Amniotic epithelial cell (primary cell): ENCODE results near the gene PLEKHA5.
"Not testable (repeated sequence)": the region's sequence is repeated elsewhere in the genome, so short reads cannot be mapped to it uniquely, and the experiment has no call there.

Source experiments
- DNase-seq: peaks from one replicate; pipeline ENCODE4 v3.0.0-alpha.2; 2010; ENCODE audit warnings: low read depth

Gene PLEKHA5, protein sequence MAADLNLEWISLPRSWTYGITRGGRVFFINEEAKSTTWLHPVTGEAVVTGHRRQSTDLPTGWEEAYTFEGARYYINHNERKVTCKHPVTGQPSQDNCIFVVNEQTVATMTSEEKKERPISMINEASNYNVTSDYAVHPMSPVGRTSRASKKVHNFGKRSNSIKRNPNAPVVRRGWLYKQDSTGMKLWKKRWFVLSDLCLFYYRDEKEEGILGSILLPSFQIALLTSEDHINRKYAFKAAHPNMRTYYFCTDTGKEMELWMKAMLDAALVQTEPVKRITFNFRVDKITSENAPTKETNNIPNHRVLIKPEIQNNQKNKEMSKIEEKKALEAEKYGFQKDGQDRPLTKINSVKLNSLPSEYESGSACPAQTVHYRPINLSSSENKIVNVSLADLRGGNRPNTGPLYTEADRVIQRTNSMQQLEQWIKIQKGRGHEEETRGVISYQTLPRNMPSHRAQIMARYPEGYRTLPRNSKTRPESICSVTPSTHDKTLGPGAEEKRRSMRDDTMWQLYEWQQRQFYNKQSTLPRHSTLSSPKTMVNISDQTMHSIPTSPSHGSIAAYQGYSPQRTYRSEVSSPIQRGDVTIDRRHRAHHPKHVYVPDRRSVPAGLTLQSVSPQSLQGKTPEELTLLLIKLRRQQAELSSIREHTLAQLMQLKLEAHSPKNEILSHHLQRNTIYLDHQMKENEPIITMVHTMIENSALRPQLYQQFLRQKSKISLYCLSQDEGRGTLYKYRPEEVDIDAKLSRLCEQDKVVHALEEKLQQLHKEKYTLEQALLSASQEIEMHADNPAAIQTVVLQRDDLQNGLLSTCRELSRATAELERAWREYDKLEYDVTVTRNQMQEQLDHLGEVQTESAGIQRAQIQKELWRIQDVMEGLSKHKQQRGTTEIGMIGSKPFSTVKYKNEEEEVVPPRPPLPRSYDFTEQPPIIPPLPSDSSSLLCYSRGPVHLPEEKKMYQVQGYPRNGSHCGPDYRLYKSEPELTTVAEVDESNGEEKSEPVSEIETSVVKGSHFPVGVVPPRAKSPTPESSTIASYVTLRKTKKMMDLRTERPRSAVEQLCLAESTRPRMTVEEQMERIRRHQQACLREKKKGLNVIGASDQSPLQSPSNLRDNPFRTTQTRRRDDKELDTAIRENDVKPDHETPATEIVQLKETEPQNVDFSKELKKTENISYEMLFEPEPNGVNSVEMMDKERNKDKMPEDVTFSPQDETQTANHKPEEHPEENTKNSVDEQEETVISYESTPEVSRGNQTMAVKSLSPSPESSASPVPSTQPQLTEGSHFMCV

DNA sequence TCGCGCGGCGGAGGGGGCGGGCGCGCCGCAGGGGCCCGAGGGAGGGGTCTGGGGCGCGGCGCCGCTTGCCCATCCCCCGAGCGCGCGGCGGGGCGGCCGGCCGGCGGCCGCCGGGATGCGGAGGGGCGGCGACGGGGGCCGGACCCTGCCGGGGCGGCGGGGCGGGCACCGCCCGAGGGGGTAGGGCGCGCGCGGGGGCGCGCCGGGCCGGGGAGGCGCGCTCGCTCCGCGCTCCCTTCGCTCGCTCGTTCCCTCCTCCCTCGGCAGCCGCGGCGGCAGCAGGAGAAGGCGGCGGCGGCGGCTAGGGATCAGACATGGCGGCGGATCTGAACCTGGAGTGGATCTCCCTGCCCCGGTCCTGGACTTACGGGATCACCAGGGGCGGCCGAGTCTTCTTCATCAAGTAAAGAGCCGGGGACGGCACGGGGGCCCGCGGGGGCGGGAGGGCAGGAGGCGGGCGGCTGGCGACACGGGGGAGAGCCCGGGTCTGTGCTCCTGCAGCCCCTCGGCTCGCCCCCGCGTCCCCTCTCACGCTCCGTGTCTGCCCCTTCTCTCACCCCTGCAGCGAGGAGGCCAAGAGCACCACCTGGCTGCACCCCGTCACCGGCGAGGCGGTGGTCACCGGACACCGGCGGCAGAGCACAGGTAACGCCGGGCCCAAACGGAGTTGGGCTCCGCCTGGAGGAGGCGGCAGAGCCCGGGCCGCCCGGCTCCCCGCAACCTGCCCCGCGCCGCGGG is at the start of gene PLEKHA5:
PLEKHA5 (plus strand) TSS at position 248 of the 738 bp plus-strand sequence; CDS start at position 315, 67 bp downstream.
- DNase-seq: peak; percentile 61

DNA sequence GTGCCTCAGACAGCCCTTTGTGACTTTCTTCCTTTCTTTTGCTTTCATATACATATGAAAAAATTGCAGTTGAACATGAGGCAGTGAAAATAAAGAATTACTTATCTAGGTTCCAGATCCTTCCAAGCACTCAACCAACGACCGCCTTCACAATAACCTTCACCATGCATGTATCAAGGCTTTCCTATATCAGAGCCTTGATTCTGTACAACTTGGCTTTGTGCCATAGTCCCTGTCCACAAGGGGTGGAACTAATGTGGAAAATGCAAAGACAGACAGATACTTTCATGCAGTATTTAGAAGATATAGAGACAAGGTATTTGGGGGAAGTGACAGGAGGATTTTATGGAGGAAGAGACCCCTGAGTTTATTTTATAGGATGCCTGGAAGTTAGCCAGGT is 48.6 kb upstream of the PLEKHA5 start:
- no peak for DNase-seq

DNA sequence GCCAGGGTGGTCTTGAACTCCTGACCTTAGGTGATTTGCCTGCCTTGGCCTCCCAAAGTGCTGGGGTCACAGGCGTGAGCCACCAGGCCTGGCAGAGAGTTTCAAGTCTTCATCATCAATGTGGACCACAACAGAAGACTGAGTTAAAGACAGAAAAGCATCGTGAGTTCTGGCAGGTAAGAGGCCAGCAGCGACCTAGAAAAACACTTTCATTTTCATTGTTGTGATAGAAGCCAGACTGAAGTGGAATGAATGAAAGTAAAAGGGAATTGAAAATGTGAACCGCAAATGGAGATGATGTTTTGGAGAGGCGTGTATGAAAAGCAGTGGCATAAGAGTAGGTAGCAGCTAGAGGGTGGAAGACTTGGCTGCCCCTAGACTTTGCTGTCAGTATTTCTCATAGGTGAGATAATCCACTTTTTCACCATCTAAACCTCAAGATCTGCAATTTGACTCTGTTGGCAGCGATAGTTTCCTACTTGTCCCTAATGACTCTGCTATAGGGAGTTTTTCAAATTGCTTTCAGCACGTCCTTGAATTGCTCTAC is 47.1 kb upstream of the PLEKHA5 start:
- DNase-seq: no peak

DNA sequence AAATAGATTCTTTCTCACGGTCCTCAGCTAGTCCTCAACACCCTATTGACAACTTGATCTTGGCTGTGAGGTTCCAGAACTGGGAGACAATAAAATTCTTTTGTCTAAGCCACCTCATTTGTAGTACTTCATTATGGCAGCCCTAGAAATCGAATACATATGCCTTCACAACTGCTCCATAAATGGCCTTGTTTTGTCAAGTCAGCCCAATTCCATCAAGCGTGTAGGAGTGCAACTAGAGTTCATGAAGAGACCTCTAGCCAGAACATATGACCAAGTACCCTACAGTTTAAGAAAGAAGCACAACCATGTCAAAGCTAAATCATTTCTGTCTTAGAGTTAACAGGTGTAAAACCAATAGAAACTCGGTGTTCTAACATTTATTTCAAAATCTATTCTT is 45.0 kb upstream of the PLEKHA5 start:
- DNase-seq: no peak

DNA sequence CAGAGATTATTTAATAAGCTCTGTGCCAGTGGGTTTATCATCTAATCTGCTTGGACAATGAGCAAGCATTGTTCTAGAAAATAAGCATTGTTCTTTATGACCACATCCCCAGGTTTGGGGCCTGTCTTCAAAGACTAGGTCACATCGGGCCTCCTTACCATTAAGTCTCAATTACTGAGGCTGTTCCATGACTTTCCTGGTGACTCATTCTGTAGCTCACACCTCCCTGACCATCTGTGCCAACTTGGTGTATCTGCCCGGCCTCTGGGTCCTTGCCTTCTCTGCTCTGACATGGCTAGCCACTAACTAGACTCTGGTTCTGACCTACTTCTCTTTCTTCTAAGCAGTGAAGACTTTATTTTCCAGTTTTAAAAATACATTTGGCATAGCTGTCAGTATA is 44.4 kb upstream of the PLEKHA5 start:
- DNase-seq: no peak

DNA sequence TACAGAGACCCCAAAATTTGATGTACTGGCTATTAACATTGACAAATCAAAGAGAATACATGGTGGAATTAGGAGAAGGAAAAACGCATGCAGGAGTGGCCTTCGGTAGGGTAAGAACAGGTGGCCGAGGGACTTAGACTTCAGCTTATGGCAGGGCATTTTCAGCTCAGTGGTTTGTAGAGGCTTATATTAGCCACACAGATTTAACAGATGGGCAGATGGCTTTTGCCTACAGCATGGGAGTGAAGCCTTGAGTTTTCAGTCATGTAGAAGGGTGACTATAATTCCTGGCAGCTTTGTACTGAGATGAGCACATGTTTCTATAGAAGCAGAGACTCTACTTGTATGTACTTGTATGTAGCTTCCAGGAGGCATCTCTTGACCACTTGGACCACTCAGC is 40.9 kb upstream of the PLEKHA5 start:
- no peak for DNase-seq

DNA sequence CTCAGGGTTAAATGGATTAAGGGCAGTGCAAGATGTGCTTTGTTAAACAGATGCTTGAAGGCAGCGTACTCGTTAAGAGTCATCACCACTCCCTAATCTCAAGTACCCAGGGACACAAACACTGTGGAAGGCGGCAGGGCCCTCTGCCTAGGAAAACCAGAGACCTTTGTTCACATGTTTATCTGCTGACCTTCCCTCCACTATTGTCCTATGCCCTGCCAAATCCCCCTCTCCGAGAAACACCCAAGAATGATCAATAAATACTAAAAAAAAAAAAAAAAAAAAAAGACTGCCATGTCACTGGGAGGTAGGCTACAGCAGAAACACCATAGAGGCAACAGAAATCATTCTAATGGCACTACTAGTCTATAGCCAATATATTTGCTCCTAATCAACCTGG is 37.1 kb upstream of the PLEKHA5 start:
- not testable (repeated sequence) for DNase-seq

DNA sequence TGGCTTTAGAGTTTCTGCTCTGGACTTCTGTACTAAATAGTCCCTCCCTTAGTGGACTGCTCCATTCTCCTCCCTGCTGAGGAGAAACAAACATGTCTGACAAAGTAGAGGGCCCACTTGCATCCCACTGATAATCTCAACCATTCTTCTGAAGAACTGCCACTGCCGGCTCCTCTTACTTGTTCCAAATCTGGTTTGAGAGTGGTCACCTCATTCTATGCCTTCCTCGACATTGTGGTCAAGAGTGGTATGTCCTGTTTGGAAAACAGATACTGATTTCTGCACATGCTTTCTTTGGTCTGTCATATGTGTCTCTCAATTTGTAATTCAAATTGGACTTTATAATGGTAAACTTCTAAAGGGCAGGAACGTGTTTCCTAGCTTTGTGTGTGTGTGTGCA is 36.3 kb upstream of the PLEKHA5 start:
- no peak for DNase-seq

DNA sequence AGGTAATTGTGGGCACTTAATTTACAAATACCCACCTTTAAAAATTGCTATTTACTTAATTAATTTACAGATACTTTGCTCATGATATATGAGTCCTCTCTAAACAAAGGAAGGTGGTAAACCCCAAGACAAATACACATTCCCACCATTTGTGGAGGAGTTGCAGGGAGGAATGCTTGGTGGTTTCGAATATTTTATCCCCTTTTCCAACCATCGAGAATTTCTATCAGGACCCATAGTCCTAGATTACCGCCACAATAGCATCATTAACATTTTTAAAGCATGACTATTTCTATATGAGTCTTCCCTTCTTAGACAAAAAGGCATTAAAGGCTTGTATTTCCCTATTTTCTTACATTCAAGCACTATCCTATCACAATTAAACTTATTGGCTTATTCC is 34.2 kb upstream of the PLEKHA5 start:
- peak; percentile 50 for DNase-seq

DNA sequence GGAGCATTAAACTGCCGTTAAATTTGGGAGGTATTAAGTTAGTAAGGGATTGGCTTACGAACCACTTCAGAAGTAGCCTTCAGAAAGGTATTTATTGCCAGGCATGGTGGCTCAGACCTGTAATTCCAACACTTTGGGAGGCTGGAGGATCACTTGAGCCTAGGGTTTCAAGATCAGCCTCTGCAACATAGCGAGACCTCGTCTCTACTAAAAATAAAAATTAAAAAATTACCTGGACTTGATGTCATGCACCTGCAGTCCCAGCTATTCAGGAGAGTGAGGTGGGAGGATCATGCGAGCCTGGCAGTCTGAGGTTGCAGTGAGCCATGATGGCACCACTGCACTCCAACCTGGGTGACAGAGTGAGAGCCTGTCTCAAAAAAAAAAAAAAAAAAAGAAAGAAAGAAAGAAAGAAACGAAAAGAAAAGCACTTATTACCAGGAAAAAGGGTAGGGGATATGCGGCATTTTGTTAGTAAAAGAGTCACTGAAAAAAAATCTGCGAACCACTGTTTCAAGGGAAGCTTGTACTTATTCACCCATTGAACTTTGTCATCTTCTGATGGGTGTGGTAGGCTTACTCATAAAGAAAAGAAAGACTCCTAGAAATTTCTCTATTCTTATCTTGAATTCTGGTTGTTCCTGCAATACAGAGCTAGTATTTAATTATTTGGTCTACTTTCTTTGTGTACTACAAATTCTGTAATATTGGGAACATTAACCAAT is 33.6 kb upstream of the PLEKHA5 start:
- peak; percentile 43 for DNase-seq

DNA sequence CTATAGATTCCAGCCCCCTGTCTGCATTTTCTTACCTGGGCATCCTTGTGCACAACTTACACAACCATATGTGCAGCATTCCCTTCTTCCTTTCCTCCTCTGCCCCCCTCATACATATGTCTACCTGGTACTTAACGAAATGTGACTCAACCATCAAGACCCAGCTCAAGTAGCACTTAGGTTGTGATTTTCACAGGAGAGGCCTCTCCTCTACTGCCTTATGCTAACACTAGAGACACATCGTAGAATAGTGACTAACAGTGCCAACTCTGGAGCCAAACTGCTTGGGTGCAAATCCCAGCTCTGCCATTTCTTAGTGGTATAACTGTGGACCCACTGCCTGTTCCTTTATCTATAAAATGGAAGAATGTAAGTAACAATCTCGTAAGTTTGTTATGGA is 24.1 kb upstream of the PLEKHA5 start:
- DNase-seq: no peak

DNA sequence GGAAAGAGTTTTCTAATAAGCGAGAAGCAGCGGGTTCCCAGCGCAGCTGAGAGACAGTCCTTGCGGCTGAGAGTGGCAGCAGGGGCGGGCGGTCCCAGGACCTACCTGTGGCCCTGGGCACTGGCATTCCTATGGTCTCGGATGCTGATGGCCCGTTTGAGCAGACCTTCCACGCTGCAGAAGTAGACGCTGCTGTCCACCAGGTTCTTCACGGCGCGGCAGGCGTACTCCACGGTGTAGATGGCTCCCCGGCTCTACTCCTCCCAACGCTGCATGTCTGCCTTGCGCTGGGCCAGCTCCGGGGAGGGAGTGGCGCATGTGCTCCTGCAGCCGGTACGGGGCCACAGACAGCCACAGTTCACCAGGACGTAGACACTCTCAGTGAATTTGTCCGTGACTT is 21.8 kb upstream of the PLEKHA5 start:
- DNase-seq: no peak

DNA sequence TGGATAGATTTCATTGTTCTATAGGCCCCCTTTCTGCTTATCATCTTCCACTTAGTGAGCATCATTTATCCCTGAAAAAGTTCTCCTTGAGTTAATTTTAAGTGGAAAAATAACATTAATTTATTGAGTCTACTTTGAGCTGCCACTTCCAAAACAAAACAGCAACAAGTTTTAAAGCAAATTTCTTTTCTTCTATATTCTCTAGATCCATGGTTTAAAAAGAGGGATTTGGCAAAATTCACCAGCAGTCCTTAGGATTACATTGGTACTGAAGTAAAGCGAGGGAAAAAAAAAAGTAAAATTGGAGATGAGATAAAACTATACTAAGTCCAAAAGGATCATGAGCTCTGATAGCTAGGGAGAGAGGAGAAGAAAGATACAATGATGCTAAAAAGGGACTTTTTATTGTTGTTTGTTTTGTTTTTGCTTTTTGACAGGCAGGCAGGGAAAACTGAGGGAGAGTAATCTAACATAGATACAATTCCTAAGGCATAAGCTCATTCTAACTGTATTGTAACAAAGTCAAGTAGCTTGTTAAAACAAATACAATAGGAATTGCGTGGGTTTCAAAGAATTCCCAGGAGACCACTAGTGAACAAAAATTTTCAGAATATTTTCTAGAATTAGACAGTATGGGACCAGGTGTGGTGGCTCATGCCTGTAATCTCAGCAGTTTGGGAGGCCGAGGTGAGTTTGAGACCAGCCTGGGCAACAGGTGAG is 19.2 kb upstream of the PLEKHA5 start:
- no peak for DNase-seq

DNA sequence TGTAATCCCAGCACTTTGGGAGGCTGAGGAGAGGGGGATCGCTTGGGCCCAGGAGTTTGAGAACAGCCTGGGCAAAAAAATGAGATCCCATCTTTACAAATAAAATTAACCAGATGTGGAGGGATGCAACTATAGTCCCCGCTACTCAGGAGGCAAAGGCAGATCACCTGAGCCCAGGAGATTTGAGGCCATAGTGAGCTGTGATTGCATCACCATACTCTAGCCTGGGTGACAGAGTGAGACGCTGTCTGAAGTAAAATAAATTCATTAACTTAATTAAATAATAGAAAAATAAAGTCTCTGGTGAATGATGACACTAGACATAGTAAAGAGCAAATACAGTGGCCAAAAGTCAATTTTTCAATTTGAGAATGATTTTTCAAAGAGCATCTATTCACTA is 16.1 kb upstream of the PLEKHA5 start:
- DNase-seq: no peak

DNA sequence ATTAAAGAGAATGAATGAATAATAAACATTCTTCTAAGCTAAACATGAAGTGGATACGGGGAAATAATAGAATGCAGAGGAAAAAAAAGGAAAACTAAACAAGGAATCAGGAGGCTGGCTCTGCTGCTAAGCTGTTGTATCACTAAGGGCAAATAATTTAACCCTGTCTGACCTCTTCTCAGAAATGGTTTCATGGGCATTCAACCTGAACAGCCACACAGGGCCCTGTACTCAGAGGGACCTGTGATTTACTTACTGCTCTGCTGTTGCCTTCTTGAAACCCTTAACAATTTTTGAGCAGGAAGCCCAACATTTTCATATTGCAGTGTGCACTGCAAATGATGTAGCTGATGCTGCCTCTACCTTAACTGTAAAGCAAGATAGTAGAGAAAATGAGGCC is 14.2 kb upstream of the PLEKHA5 start:
- no peak for DNase-seq

DNA sequence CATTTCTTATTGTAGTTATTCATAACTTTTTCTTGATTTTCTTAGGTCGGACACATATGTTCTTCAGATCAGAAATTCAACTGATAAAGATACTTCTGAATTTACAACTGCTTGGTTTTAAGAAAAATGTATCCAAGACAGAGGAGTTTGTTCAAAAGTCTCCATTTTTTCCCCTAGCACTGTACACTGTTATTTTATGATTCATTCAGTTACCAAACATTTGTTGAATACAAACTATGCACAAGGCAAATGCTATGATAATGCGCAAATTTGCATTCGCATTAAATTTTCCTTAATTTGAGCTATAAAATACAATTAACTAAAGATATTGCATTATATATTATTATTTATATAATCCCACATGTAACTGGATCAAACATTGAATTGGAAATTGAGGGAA is 10.1 kb upstream of the PLEKHA5 start:
- no peak for DNase-seq

DNA sequence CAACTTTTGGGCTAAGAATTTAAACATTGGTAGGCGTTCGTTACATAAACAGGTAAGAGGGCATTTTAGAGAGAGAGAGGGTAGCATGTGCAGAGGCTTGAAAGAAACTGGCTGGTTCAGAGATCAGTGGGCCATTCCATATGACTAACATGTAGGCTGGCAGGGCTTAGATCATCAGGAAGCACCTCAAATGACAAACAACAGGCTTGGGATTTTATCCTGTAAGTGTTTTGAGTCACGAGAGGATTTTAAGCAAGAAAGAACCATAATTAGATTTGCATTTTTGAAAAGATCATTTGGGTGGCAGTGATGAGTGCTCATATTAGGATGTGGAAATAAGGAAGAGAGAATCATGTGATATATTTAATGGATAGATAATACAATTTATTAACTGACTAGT is 8.7 kb upstream of the PLEKHA5 start:
- no peak for DNase-seq

DNA sequence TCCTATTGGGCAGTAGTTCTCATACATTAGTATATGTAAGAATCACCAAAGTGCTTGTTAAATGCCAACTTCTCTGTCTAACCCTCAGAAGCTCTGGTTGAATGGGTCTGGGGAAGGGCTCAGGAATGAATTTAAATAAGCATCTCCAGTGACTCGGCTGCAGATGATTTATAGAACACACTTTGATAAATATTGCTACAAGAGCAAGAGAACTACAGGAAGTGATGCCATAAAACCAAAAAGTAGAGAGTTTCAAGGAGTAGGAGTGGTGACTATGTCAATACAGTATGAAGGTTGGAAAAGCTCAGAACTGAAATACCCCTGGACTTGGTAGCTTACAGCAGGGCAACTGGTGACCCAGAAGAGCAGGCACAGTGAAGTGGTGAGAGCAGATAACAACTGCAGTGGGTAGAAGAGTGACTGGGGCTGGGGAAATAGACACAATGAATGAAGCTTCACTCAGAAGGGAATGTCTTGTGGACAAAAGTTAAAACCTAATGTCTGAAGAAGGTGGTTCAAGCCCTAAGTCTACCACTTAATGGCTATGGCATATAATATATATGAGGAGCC is 8.0 kb upstream of the PLEKHA5 start:
- DNase-seq: no peak

DNA sequence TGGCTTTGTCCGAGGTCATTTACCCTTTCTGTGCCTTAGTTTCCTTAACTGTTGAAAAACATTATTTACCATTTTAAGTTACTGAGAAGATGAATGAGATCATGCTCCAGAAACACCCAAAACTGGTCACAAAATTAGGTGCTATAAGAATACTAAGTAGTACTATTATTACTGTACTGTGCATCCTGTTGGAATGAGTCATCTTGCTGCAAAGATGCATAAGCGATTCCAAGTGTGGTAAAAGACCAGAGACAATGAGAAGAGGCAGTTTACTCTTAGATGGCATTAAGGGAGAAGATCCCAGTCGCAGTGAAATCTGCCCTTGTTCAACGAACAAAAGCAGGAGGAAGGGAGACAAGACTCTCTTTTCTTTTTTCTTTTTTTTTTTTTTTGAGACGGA is 4.2 kb upstream of the PLEKHA5 start:
- no peak for DNase-seq

DNA sequence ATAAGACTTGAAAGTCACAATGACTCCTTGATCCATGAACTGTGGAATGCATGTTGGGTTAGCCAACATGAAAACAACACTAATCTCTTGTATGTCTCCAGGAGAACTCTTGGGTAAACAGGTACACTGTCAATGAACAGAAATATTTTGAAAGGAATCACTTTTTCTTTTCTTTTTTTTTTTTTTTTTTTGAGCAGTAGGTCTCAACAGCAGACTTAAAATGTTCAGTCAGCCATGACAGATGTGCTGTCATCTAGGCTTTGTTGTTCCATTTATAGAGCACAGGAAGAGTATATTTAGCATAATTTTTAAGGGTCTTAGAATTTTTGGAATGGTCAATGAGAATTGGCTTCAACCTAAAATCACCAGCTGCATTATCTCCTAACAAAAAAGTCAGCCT is 2.3 kb upstream of the PLEKHA5 start:
- no peak for DNase-seq
